Left forelimb (tissue), 1 donor: ENCODE results near the gene SLC16A9.
A peak's percentile ranks its signal among the peaks of the same experiment; 100 is the strongest.

Experiments
- DNase-seq: peaks from one replicate; pipeline ENCODE4 v3.0.0-alpha.2; 2018; ENCODE audit warnings: low spot score

Gene SLC16A9

DNA sequence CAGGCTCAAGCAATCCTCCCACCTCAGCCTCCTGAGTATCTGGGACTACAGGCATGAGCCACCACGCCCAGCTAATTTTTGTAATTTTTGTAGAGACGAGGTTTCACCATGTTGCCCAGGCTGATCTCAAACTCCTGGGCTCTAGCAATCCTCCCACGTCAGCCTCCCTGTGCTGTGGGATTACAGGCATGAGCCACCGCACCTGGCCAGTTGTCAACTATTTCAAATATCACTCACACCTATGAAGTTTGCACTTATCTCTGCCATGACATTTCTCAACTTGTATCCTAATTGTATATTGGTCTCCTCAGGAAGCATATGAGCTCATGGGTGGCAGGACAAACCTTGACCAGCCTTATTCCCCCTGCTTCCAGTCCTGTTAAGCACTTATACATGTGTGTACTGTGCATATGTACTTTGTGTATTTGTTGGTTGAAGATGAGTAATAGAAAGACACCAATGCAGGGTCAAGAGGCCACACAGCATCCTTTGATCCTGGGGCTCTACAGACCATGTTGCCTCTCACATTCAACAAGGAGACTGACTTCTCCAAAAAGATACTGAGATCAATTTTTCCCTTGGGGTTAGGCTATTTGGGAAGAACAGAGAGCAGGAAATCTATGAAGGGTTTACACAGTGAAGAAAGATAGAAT lies 82.2 kb downstream of the SLC16A9 start:
- no peak for DNase-seq

DNA sequence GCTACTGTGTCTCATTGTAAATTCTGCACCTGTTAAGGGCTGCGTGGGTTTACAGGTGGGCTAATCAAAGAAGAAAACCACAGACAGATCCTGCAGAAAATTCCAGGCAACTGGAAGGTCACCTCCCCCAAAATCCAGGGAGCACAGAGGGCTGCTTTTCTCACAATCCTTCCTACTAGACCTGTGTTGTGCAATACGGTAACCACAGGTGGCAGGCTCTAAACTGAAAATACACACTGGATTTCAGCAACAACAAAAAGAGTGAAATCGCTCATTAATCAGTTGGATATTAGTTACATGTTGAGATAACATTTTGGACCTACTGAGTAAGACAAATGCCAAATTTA lies 83.2 kb downstream of the SLC16A9 start:
- no peak for DNase-seq

DNA sequence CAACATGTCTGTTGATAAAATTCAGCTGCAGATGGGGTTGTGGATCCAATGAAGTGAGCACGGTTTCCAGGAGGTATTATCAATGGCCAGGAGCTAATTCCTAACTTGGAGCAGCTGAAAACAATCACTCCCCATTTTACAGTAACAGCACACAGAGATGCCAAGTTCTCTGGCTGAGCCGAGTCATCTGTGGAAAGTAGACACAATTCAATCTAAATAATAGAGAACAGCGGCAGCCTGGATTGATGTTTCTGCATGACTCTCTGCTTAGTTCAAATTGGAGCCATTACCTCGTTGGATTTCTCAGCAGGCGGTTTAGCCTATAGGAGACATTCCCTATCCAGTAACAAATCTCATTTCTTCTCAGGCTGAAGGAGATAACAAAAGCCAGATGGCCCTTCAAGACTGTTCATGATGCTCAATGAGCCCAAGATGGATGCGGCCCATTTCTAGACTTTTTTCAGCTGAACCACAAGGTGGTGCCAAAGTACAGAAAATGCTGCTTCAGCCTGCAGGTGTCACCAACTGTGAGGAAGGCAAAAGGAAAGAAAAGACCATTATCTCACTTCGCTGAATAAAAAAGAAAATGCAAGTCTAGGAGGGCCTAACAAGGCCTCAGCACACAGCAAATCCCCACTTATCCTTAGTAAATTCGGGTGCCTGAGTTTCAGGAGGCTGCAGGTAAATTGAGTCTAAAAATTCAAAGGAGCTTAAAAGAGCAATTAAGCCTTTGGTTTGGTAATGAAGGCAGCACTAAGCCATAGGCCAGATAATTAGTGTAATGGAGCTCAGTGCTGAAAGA lies 83.7 kb downstream of the SLC16A9 start:
- DNase-seq = peak; percentile 73

DNA sequence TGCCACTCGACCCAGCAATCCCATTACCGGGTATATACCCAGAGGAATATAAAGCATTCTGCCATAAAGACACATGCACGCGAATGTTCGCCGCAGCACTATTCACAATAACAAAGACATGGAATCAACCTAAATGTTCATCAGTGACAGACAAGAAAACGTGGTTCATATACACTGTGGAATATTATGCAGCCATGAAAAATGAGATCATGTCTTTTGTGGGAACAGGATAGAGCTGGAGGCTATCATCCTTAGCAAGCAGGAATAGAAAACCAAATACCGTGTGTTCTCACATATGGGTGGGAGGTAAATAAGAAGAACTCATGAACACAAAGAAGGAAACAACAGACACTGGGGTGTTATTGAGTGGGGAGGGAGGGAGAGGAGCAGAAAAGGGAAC lies 84.7 kb downstream of the SLC16A9 start:
- no peak for DNase-seq

DNA sequence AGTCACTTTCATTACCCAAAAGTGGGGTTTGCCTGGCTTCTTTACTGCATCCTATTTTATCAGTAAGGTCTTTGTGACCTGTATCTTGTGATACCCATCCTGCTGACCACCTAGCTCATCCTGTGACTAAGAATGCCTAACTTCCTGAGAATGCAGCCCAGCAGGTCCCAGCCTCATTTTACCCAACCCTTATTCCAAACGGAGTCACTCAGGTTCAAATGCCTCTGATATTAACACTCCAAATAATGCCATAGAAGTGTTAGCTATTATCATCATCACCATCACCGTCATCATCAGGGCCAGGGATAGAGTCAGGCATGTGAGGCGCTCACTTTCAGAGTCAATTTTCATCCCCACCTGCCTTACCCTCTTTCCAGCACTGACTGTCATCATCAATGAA lies 85.5 kb downstream of the SLC16A9 start:
- no peak for DNase-seq

DNA sequence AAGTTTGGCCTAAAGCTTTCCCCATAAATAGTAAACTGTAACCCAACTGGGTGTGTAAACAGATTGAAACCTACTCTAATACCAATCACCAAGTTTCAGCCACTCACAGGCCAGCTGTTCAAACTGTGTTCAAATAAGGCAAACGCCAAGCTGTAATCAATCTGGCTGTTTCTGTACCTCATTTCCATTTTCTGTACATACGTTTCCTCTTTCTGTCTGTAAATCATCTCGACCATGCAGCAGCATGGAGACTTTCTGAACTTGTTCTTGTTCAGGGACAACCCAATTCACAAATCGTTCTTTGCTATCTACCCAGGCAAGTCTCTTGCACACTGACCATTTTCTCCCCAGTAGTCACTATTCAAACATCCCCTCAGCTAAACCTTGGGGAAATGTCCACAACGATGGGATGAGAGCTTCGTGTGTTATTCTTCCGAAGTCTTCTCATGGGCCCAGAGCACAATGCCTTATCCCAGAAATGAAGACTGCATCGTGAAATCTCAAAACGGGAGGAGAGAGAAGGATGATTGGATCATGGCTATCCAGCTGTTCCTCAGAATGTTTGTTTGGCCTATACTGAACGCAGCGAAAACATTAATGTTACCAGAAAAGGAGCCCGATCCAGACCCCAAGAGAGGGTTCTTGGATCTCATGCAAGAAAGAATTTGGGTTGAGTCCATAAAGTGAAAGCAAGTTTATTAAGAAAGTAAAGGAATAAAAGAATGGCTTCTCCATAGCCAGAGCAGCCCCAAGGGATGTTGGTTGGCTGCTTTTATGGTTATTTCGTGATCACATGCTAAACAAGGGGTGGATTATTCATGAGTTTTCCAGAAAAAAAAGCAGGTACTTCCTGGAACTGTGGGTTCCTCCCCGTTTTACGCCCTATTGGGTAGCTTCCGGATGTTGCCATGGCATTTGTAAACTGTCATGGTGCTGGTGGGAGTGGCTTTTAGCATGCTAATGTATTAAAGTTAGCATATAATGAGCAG lies 86.2 kb downstream of the SLC16A9 start:
- no peak for DNase-seq

DNA sequence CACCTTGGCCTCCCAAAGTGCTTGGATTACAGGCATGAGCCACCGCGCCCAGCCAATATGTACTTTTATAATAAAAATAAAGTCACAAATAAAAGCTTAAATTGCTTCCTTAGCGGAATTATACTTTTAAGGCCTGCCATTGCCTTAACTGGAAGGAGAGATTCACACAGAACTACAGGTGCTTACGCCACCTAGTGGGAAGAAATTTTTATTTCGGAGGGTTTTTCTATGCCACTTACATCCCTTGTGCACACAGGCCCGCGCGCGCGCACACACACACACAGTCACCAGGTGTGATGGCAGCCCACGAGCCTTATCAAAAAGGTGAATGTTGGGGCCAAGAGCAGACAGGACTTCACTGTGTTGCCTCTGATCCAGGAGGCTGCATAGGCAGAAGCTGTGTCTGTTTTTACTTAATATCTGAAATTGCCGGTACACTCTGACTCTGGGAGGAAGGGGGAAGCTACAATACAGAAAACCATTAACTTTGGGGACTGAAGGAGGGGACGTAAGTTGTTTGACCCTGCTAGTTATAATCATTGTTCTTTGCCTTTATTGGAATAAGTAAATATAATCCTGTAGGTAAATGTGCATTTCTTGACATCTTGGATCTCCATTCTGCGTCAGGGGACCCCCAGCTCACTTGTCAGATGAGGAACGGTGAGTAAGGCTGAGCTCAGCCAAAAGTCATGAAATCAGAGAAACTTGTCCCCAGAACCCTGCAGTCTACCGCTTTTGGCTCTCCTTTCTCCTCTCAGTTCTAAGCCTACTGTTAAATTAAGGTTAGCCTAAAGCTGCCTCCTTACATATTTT lies 87.1 kb downstream of the SLC16A9 start:
- no peak for DNase-seq

DNA sequence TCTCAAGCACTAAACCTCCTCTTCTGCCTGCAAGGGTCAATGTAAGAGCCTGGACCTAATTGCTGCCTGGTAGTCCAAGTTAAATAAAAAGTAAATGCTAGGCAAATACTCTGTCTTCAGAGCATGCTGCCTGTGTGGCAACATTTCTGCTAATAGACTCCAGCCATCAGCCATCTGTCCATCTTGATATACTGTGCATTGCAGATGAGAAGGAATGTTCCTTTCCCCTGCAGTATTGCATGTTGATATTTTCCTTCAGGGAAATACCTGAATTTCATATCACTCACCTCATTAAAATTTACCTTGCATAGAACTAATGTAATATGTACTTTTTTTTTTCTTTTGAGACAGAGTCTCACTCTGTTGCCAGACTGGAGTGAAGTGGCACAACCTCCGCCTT lies 87.9 kb downstream of the SLC16A9 start:
- DNase-seq = no peak

DNA sequence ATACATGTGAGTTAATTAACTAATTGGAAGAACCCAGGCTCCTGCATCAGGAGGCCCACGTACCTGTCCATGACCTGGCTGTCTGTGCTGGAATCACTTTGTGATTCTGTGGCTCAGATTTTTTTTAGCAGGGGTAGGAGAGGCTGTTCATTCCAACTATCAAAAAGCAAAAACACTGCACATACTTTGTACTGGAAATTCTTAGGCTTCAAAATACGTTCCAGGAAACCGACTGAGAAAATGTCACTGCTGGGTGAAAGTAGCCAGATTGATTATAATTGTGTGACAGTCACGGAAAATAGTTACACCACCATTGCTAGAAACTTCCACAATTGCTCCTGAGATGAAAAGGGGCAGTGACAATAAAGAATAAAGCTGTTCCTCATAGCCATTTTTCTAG lies 91.0 kb downstream of the SLC16A9 start:
- no peak for DNase-seq

DNA sequence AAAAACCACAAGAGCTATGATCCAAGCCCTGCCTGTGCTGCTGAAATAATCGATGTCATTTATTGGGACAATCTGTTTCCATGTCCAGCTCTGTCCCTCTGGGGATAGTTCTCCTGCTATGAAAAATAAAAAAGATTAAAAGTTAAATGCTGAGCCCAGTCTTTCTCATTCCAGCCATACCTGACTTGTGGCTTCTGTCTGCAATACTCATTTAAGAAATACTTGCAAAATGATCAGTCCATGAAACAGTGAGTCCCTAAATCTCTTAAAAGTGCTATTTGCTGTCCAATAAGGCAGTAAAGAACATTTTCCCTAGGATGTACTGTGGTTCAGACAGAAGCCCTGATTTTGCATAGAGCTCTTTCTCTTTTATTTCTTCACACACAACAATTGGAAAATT lies 91.7 kb downstream of the SLC16A9 start:
- no peak for DNase-seq

DNA sequence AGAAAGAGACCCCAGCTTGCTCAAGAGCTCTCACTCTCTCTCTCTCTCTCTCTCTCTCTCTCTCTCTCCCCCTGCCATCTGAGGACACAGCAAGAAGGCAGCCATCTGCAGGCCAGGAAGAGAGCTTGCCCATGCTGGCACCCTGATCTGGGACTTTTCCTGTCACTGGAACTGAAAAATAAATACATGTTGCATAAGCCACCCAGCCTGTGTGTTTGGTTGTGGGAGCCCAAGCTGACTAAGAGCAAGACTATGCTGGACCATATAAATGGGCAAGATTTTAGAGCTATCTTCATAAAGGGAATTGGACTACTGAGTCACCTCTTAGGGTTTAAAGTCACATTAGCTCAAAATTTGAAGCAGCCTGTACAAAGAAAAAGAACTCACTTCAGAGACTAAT lies 98.6 kb downstream of the SLC16A9 start:
- DNase-seq = no peak

DNA sequence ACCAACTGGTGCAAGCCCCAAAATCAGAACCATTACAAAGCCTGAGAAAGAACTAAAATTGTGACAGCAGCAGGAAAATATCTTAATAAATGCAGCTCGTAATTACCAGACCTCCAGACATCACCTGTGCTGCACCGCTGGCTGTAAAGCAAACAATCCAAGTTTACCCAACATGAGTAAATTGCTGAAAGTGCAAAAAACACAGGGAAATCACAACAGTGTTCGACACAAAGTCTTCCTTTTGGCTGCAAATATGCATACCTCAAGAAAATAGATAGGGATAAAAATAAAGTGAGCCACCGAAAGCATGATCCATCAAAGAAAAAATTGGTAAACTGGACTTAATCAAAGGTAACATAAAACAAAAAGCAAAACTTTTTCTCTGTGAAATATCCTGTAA lies 101.7 kb downstream of the SLC16A9 start:
- DNase-seq = no peak

DNA sequence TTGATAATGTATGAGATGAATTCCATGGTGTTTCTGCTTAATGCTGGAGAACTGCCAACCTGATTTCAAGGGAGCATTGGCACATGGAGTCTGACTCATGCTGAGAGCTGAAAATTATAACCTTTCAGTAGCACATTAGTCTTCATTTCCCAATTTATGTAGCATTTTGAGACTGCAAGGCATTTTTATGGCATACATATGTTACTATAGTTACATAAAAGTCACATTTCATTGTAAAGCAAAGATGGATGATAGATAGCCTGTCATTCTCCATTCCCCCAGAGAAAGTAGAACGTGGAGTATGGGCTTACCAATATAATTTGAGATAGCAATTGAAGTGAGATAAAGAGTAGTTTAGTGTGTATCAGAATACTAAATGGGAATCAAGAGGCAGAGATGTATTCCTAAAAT lies 103.1 kb downstream of the SLC16A9 start:
- DNase-seq = no peak

DNA sequence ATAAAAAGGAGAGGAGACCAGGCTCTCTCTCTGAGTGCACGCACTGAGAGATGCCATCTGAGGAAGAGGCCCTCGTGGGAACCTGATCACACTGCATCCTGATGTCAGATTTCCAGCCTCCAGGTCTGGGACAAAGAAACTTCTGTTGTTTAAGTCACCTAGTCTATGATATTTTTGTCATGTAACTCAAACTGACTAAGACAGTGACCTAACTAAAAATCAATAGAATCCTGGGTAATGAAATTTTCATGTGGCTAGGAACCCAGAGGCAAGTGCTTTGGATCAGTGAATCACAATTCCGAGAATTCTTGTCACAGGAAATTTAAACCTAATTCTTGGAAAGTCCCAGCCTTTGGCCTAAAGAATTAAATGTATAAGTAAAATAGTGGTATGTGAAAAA lies 107.7 kb downstream of the SLC16A9 start:
- DNase-seq = no peak
